Activated CD8-positive, alpha-beta T cell treated with anti-CD3 and anti-CD28 coated beads for 36 hours (primary cell): Measurements from ENCODE around the gene HPGDS. TPM values are rescaled to one million over a fixed set of nuclear protein-coding genes. Genes with fewer than 3 reads are reported as not detected.

Source experiments
- ATAC-seq: fragments of 200-7000 bp; cut with Tn5 transposase; one replicate; pipeline ENCODE4 v1.10.0; 2021; ENCODE audit warnings: mild to moderate bottlenecking, moderate library complexity
- CTCF ChIA-PET: fragments of 350-600 bp; sonication (Branson Sonifier 250); formaldehyde crosslinking; loops from one replicate; lab custom pipeline; 2021; ENCODE audit warnings: antibody characterized with exemption; lab: Charles Lee
- POLR2A ChIA-PET: fragments of 350-600 bp; sonication (Branson Sonifier 250); formaldehyde crosslinking; loops from one replicate; lab custom pipeline; 2021; ENCODE audit warnings: antibody characterized with exemption; lab: Charles Lee
- DNase-seq: peaks from one replicate; pipeline ENCODE4 v3.0.0-alpha.2; 2020
- H3K27ac Mint-ChIP-seq: one replicate; pipeline ENCODE4 v1.8.0; 2021; ENCODE audit warnings: mild to moderate bottlenecking, mixed read lengths
- H3K27me3 Mint-ChIP-seq: one replicate; pipeline ENCODE4 v1.8.0; 2021; ENCODE audit warnings: mixed read lengths
- H3K36me3 Mint-ChIP-seq: one replicate; pipeline ENCODE4 v1.8.0; 2021; ENCODE audit warnings: low read depth, mixed read lengths
- H3K4me1 Mint-ChIP-seq: one replicate; pipeline ENCODE4 v1.8.0; 2021; ENCODE audit warnings: low read depth, mixed read lengths
- H3K4me3 Mint-ChIP-seq: one replicate; pipeline ENCODE4 v1.8.0; 2021; ENCODE audit warnings: mild to moderate bottlenecking, moderate library complexity, mixed read lengths
- H3K9me3 Mint-ChIP-seq: one replicate; pipeline ENCODE4 v1.8.0; 2021; ENCODE audit warnings: mixed read lengths
- CTCF ChIP-seq: fragments of 200-600 bp; IDR thresholded peaks from one replicate; pipeline ENCODE4 v1.8.0; 2022; ENCODE audit warnings: antibody characterized with exemption, mild to moderate bottlenecking
- intact Hi-C: fragments of 100-400 bp; cut with micrococcal nuclease; formaldehyde crosslinking; loops from one replicate; pipeline ENCODE4 v1.10.0; 2022
- total RNA-seq, 2 experiments: library from RNA; stranded (reverse); gene quantifications; one replicate each; pipeline ENCODE4 v1.2.3, GENCODE V29; 2021

Gene HPGDS
- total RNA-seq, 2 experiments from 2014 or later = not detected

DNA sequence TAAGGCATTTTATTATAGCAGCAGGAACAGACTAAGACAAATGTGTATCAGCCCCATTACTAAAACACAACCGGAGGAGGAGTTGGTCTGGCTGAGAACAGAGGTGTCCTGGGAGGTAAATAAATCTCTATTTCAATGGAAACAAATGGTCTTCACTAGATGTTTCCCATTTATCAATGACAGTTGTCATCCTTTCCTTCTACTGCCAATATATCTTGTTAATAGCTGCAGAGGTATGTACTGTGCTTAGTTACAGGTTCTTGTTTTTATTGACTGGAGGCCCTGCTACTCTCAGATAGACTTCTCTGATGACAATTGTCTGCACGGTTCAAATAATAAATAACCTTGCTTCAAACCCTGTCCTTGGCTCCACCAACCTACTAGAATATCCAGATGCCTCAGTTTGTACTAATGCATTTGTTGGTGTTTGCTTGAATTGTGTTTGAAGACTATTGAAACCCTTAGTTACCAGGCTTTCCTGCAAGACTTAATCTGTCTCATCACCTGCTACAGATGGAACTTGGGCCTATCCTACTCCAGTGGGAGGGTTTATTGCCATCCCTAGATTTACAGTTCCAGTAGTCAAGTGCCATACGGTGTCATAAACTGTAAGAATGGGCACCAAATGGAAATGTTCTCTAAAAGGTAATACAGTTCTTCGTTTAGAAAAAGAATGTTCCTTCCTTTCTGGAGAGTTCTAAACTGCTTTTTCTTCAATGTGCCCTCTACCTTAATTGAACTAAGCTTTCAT is 29.8 kb upstream of the HPGDS start:
- POLR2A ChIA-PET = no interaction called here
- peaks cover 6% of the 10 kb centered on the region for H3K27me3 Mint-ChIP-seq
- H3K9me3 Mint-ChIP-seq = no peaks in the 10 kb centered on the region
- no peaks in the 10 kb centered on the region for H3K4me1 Mint-ChIP-seq
- no peak overlapping the region for H3K27ac Mint-ChIP-seq
- intact Hi-C loops = no loop called here
- no peak for ATAC-seq
- DNase-seq = no peak
- H3K36me3 Mint-ChIP-seq = no peaks in the 10 kb centered on the region
- CTCF ChIA-PET = no interaction called here
- TF ChIP-seq CTCF = no peak
- no peak overlapping the region for H3K4me3 Mint-ChIP-seq

- no peak overlapping the region for H3K27ac Mint-ChIP-seq
- TF ChIP-seq CTCF = no peak
- no peak overlapping the region for H3K4me3 Mint-ChIP-seq
- peaks cover 7% of the 10 kb centered on the region for H3K27me3 Mint-ChIP-seq
- no peaks in the 10 kb centered on the region for H3K36me3 Mint-ChIP-seq
- intact Hi-C loops = no loop called here
- no peaks in the 10 kb centered on the region for H3K4me1 Mint-ChIP-seq
- CTCF ChIA-PET = interaction anchor here (1.2 kb wide), 1 partner anchor 18 kb away, joined by 3 read pairs; no protein-coding TSS in a partner anchor
- DNase-seq (no peak), ATAC-seq (no peak)
- POLR2A ChIA-PET = no interaction called here
- H3K9me3 Mint-ChIP-seq = no peaks in the 10 kb centered on the region
These were observed 28.7 kb upstream of the HPGDS start for GRCh38 chr4:94371290-94371689.

- no peak overlapping the region for H3K27ac Mint-ChIP-seq
- ChIA-PET CTCF (interaction anchor here (1.2 kb wide), 1 partner anchor 19 kb away, joined by 3 read pairs; no protein-coding TSS in a partner anchor), POLR2A (no interaction called here)
- no peak overlapping the region for H3K4me3 Mint-ChIP-seq
- peaks cover 7% of the 10 kb centered on the region for H3K27me3 Mint-ChIP-seq
- no peaks in the 10 kb centered on the region for H3K4me1 Mint-ChIP-seq
- H3K36me3 Mint-ChIP-seq = no peaks in the 10 kb centered on the region
- TF ChIP-seq CTCF = no peak
- DNase-seq (no peak), ATAC-seq (no peak)
- H3K9me3 Mint-ChIP-seq = no peaks in the 10 kb centered on the region
- intact Hi-C loops = no loop called here
These were observed 28.1 kb upstream of the HPGDS start for GRCh38 chr4:94370533-94371254.

- H3K27ac Mint-ChIP-seq = no peak overlapping the region
- ATAC-seq (no peak), DNase-seq (no peak)
- TF ChIP-seq CTCF = no peak
- CTCF ChIA-PET = no interaction called here
- intact Hi-C loops = no loop called here
- no peak overlapping the region for H3K4me3 Mint-ChIP-seq
- POLR2A ChIA-PET = no interaction called here
- H3K9me3 Mint-ChIP-seq = no peaks in the 10 kb centered on the region
- peaks cover 6% of the 10 kb centered on the region for H3K27me3 Mint-ChIP-seq
- no peaks in the 10 kb centered on the region for H3K4me1 Mint-ChIP-seq
- no peaks in the 10 kb centered on the region for H3K36me3 Mint-ChIP-seq
These were observed 26.4 kb upstream of the HPGDS start for GRCh38 chr4:94369046-94369445.

GRCh38 chr4:94368459-94368858 is 25.8 kb upstream of the HPGDS start:
- no peaks in the 10 kb centered on the region for H3K4me1 Mint-ChIP-seq
- ChIA-PET POLR2A (no interaction called here), CTCF (no interaction called here)
- peaks cover 6% of the 10 kb centered on the region for H3K27me3 Mint-ChIP-seq
- H3K36me3 Mint-ChIP-seq = no peaks in the 10 kb centered on the region
- H3K4me3 Mint-ChIP-seq = no peak overlapping the region
- TF ChIP-seq CTCF = no peak
- ATAC-seq (no peak), DNase-seq (no peak)
- intact Hi-C loops = no loop called here
- no peak overlapping the region for H3K27ac Mint-ChIP-seq
- no peaks in the 10 kb centered on the region for H3K9me3 Mint-ChIP-seq
